ENCODE results near the gene PCSK6.

Gene PCSK6

DNA sequence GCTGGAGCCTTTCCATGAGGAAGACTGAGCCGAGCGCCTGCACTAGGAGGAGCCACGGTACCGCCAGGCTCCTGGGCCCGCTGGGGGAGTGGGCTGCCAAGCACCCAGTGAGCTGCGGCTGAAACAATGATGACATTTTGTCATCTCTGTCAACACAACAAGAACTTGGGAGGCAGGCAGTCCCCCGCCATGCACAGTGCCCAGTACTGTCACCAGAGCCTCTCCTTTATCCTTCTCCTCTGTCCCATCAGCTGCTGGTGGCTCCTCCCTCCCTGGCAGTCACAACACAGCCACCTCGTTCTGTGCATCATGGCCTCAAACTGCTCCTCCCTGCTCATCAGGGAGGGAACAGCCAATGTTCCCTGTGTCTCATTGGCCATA lies 34.0 kb upstream of the PCSK6 start:
- no peak overlapping the region for H3K4me3 ChIP-seq (ENCODE audit: low read depth, low read length)

DNA sequence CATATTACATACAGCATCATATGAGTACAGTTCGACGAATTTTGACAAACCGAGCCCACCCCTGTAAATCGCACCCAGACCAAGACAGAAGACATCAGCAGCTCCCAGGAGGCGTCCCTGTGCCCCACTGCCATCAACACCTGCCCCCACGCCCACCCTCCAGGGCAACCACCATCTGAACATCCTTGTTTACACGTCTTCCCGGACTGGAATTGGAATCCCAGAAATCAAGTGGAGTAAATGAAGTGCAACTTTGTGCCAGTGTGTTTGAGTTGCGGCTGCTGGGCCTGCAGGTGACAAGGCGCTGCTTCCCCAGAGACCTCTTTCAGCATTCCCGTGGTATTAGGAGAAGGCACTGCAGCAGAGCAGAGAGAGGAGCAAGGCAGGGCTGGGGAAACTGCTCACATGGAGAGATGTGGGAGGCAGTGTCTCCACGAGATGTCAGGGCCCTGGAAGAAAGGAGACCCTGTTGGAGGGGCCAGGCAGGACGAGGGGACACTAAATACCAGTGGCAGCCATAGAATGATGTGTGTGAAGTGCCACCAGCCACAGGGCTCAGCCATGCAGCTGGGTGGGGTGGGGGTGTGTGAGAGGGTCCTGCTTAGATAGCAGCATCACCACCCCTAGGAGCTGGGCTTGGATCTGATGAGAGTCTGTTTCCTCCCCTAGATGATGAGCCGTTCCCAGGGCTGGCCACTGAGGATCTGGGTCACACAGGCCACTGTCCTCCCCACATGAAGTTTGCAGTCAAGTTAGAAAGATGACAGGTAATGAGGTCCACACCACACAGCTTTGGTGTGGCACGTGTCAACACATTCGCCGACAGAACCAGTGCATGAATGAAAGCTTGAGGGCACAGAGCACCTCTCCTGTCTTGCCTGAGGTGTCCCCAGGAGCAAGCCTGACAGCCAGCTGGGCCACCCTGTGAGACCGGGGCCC lies 33.4 kb upstream of the PCSK6 start:
- no peak overlapping the region for H3K4me3 ChIP-seq (ENCODE audit: low read depth, low read length)

DNA sequence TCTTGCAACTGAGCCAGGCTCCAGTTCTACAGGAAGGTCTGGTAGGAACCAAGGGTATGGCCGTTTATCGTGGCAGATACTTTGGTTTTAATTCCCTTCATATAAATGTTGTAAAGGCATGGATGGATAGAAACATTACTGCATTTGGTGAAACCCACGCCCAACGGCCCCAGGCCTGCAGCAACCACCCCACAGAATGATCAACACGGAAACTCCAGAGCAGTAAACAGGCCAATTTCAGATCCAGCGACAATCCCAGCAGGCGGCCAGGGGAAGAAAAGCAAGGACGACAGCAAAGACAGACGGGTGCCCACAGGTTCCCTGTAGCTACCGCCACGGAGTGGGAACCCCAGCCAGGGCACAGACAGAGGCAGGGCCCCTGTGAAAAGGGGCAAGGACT lies 32.6 kb upstream of the PCSK6 start:
- no peak overlapping the region for H3K4me3 ChIP-seq (ENCODE audit: low read depth, low read length)

DNA sequence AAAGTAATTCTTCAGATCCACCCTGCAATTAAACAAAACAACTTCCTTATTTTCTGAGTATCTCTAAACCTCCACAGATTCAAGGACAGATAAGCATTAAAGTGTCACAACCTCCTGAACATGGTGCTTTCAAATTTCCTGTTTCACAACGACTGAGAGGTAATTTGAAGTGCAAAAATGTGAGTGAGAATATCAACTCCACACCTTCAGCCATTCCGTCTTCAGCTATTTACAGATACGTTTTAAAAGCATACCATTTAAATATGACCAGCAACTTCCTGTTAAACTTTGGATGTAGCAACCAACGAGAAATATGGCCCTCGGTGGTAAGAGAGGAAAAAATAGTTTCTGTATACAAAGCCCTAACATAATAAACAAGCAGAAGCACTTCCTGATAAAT lies 32.1 kb upstream of the PCSK6 start:
- no peak overlapping the region for H3K4me3 ChIP-seq (ENCODE audit: low read depth, low read length)

DNA sequence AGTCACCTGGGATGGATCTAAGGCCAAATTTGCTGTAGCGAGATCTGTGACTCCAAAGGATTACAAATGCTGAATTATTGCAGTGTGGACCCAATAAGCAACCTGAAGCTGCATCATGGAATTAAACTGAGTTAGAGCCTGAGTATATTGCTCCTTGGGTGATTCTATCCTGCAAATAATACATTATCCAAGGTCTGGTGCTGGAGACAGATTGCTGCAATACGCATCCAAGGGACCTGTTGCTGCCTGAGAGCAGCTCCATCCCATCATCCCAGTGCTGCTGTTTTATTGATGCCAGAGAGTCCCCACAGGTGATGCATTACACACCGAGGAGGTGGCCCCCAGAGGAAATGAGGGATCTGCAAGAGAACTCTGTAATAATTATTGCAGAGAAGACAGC lies 31.6 kb upstream of the PCSK6 start:
- H3K4me3 ChIP-seq (ENCODE audit: low read depth, low read length): no peak overlapping the region

DNA sequence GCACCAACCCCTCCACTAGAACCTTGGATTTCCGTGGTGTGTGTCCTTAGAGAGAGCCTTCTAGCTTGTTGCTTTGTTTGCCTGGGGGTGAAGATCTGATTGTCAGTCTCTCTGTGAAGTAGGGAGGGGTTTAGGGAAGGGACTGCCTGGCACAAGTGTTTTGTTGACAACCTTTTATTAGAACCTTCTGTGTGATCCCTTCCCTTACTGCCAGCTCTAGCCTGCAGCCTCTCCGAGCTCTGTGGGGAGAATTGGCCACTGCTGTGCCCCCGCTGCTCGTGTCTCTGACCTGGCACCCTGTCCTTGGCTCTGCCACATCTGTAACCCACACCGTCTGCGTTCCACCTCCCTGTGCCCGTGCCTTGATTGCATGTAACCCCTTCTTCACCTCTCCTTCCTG lies 30.9 kb upstream of the PCSK6 start:
- H3K4me3 ChIP-seq (ENCODE audit: low read depth, low read length): no peak overlapping the region

DNA sequence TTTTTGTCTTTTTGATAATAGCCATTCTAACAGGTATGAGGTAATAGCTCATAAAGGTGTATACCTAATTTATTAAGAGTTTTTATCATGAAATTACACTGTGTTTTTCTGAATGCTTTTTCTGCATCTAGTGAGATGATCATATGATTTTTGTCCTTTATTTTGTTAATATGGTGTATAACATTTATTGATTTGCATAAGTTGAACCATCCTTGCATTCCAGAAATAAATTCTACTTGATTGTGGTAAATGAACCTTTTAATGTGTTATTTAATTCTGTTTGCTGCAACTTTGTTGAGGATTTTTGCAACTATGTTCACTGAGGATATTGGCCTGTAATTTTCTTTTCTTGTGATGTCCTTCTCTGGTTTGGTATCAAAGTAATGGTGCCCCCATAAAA lies 28.0 kb upstream of the PCSK6 start:
- H3K4me3 ChIP-seq (ENCODE audit: low read depth, low read length): no peak overlapping the region

DNA sequence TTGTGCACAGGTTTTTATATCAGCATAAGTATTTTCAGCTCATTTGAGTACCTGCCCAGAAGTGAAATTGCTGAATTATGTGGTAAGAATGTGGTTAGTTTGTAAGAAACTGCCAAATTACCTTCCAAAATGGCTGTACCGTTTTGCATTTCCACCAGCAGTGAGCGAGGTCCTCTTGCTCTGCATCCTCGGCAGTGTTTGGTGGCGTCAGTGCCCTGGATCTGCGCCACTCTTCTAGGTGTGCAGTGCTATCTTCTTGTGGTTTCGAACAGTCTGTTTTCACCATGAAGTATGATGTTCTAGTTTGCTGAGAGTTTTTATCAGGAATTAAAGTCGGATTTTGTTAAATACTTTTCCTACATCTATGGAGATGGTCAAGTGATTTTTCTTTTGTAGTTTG lies 24.8 kb upstream of the PCSK6 start:
- H3K4me3 ChIP-seq (ENCODE audit: low read depth, low read length): no peak overlapping the region

DNA sequence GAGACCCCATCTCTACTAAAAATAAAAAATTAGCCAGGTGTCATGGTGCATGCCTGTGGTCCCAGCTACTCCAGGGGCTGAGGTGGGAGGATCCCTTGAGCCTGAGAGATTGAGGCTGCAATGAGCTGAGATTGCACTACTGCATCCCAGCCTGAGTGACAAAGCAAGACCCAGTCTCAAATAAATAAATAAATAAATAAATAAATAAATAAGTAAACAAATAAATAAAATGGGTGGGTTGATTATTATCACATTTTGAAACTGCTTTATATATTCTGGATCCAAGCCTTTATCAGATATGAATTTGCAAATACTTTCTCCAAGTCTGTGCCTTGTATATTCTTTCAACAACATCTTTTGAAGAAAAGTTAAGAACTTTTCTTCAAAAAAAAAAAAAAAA lies 22.2 kb upstream of the PCSK6 start:
- H3K4me3 ChIP-seq (ENCODE audit: low read depth, low read length): no peak overlapping the region

DNA sequence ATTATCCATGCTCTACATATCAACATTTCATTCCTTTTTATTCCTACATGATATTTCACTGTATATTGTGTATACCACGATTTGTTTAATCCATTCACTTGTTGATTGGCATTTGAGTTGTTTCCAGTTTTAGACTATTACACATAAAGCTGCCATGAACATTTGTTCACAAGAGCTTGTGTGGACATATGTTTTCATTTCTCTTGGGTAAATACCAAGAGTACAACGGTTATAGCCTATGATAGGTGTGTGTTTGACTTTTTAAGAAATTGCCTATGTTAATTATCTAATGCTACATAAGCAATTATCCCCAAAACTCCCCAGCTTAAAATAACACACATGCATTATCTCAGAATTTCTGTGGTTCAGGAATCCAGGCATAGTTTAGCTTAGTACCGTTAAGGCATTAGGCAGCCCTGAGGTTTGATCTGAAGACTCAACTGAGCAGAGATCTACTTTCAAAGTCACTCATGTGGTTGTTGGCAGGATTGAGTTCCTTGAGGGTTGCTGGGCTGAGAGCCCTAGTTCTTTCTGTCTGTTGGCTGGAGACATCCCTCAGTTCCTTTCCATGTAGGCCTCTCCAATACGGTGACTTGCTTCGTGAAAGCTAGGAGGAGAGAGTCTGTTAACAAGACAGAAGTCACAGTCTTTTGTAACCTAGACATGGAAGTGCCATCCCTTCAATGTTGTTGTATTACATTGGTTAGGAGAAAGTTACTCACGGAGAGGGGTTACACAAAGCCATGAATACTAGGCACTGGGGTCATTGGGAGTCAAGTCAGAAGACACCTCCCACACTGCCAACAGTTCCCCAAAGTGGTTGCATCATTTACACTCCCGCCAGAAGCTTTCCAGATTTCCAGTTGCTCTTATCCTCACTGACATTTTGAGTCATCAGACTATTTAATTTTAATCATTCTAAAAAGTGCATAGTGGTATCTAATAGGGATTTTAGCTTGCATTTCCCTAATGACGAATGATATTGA lies 21.0 kb upstream of the PCSK6 start:
- H3K4me3 ChIP-seq (ENCODE audit: low read depth, low read length): no peak overlapping the region

DNA sequence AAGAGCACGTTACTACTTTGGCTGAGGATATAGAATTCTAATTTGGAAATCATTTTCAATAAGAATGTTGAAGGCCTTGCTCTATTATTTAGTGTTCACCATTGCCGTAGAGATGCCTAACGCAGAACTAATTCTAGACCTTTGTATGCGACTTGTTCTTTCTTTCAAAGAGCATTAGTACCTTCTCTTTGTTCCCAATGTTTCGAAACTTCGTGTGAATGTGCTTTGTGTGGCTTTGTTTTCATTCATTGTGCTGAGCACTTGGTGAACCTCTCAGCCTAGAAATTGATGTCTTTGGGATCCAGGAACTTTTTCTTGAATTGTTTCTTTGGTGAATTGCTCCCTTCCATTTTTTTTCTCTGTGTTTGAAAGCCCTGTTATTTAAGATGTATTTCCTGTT lies 19.8 kb upstream of the PCSK6 start:
- no peak overlapping the region for H3K4me3 ChIP-seq (ENCODE audit: low read depth, low read length)

DNA sequence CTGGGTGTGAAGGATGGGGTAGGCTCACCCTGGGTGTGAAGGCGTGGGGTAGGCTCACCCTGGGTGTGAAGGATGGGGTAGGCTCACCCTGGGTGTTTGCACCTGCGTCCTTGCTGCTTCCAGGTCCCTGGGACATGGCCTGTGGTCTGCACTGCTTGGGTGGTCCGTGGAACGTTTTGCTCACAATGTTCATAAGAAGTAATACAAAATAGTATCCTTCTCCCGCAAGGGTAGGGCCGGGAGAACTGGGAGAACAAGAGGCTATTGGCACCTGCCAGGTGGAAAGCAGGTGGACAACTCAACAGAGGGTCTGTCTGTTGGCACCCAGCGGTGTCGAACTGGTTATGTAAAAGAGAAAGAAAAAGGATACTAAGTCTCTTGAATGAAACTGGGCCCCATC lies 17.0 kb upstream of the PCSK6 start:
- no peak overlapping the region for H3K4me3 ChIP-seq (ENCODE audit: low read depth, low read length)

DNA sequence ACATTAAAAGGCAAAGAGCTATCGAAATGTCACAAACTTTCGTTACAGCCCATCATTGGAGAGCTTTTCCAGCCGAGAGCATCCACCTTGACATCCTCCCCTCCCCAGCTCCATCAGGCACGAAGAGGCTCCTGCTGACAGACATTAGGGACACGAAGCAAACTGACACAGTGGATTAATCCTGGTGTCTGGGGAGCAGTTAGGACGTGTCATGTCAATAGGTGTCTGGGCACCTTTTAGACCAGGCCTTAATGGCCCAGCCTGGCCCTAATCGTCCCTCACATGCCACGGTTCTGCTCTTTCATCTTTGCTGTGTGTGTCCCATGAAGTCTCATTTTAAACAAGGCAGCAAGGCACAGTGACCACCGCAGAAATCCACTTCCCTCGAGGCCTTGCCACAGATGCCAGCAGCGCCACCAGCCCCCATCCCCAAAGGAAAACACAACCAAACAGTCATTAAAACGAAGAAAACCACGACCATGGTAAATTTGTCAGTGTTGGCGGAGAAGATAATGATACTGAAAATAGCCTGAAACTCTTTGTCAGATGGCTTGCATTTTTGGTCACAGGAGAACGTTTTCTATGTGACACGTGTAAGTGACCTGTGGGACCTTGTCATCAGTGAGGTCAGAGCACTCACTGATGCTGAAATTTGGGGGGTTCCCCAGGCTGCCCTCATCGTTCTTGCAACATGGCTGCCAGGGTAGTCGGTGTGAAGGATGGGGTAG lies 16.3 kb upstream of the PCSK6 start:
- H3K4me3 ChIP-seq (ENCODE audit: low read depth, low read length): no peak overlapping the region

DNA sequence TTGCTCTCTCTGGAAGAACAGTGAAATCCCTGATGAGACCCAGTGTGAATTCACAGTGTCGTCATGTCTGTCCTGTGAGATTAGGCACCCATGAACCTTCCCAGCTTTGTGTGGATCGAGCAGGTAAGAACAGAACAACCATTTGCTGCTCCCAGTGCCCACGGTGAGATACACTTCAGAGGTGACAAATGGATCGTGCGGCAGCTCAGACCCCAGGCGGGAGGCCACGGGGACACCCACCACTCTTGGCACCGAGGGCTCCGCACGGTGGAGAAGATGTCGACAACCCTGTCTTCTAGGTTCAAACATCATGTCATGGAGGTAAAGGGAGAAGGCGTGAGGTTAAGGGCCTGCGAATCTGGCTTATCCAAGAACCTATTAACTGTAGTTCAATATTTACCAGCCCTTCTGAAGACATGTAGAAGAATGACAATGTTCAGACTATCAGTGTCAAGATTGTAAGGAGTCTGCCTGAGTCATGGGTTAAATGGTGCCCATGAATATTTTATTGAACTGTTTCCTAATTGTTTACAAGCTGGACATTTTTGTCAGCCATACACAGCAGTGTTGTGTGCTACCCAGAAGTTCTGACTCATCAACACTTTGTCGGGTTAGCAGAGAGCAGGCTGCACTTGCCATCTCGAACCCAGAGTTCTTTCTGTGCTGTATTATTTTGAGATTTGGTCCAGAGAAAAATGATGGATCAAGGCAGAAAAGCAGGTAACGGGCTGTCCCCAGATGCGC lies 15.5 kb upstream of the PCSK6 start:
- no peak overlapping the region for H3K4me3 ChIP-seq (ENCODE audit: low read depth, low read length)

DNA sequence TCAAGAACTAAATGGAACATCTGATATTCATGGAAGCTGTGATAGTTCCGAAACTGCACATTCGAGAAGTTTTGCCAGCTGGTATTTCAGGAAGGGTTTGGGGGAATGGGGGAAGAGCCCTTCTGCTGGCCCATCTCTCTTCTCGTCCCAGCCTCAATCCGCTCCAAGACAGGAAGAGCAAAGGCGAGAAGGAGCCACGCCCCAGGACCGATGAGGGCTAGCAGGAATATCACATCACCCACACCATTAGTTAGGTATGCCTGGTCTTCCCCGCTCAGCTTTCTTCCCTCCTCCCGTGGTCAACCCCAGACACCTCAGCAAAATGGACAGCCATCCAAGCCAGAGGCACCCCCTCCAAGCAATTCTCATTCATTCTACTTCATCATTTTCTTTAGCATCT lies 14.9 kb upstream of the PCSK6 start:
- H3K4me3 ChIP-seq (ENCODE audit: low read depth, low read length): no peak overlapping the region

DNA sequence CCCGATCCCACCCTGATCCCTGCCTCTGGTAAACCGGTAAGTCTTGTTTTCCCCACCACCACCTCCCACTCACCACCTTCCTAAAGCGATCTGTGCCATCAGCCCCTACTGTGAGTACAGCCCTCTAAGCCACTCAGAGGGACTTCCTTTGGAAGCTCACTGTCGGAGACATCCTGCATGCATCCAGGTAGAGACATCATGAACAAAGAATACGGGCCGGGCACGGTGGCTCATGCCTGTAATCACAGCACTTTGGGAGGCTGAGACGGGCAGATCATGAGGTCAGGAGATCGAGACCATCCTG lies 13.7 kb upstream of the PCSK6 start:
- H3K4me3 ChIP-seq (ENCODE audit: low read depth, low read length): no peak overlapping the region

DNA sequence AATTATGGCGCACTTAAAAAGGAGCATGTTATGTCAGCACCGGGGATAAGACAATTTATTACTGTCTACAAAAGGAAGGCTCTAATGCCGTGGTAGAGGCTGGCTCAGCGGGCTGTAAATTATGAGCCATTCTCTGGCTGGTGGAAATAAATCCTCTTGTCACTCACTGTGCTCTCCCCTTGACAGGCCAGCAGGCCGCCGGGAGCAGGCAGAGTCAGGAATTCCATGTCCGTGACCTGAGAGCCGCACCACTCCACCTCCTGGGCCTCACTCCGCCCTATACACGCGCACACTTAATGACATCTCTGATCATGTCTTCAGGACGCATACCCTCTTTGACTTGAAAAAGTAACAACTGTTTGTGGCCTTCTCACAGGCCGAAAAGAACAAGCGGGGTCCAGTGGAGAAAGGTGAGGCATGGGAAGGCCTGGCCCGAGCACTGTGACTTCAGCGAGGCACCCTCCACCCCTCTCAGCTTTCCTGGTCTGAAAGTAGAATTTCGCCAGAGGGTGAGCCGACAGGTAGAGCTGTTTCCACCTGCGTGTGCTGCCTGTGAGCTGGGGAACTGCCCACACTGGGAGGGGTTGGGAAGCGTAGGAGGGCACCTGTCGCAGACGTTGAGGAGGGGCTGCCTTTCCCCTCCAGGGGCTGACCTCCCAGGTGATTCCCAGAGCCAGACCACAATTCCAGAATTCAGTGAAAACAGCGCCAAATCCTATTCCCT lies 13.2 kb upstream of the PCSK6 start:
- no peak overlapping the region for H3K4me3 ChIP-seq (ENCODE audit: low read depth, low read length)

DNA sequence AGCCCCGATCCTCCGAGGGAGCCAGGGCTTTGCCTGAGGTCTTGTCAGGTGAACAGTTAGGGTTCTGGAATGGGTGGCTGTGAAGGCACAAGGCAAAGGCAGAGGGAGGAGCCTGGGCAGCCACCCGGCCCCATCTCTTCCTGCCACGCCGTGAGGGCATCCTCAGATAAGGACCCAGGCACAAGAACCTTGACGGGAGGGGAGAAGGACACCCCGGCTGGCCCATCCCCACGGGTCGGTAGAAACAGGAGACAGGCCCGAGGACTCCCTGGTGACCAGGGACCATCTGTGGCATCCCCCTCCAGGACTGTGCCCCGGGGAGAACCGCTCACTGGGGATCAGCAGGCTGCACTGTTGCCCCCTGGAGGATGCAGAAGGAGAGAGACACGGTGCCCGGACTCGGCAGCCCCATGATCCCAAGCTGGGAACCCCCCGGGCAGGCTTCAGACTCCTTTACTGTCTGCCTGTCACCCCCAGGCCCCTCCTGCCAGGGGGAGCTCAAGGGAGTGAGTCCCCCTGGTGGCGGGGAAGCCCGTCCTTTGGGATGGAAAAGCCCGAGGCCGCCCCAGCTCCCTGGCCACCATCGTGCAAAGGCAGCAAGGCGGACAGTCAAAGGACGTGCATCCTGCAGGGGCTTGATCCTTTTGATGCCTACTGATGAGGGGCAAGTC lies 12.3 kb upstream of the PCSK6 start:
- no peak overlapping the region for H3K4me3 ChIP-seq (ENCODE audit: low read depth, low read length)

DNA sequence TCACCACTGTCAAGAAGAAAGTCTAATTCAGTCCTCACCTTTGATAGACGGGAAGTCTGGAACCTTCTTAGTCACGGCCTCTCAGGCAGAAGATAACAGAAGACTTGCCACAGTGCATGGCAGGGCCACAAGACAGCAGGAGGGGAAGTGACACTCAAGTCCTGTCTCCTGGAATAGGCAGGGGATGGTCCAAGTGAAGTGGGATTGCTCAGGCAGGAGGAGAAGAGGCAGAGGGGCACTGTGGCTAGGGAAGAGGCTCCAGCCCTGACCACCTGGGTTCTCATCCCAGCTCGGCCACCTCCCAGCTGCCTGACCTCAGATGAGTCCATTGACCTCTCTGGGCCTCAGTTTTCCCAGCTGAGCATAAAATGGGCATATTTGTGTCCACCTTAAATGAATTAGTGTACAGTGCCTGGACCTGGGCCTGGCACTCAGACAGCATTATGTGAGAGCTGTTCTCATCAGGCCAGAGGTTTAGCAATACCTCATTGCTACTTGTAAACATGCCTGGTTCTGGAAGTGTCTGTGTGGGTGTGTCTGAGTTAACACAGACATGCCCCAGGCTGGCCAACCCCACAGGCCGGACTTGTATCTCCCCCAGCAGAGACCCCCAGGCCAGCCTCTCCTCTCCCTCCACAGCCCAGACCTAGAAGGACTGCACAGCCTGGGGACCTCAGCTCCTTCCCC lies 11.5 kb upstream of the PCSK6 start:
- H3K4me3 ChIP-seq (ENCODE audit: low read depth, low read length): no peak overlapping the region
